Type B pancreatic cell (in vitro differentiated cells): ENCODE measurements around the gene ITPR3. TPM values are rescaled to one million over a fixed set of nuclear protein-coding genes. Genes with fewer than 3 reads are reported as not detected.

ENCODE experiments used
- DNase-seq: peaks from one replicate; pipeline ENCODE4 v3.0.0; 2021; ENCODE audit warnings: mixed read lengths; ENCODE audit not compliant: unreplicated experiment; ENCODE audit errors: extremely low spot score
- H3K27ac Mint-ChIP-seq: 2 replicates; pipeline ENCODE4 v1.8.0; 2021; ENCODE audit warnings: mild to moderate bottlenecking, mixed read lengths
- H3K27me3 Mint-ChIP-seq: 2 replicates; pipeline ENCODE4 v1.8.0; 2021; ENCODE audit warnings: mixed read lengths
- H3K36me3 Mint-ChIP-seq: 2 replicates; pipeline ENCODE4 v1.8.0; 2021; ENCODE audit warnings: mixed read lengths
- H3K4me1 Mint-ChIP-seq: one replicate; pipeline ENCODE4 v1.8.0; 2021; ENCODE audit warnings: mixed read lengths; ENCODE audit not compliant: unreplicated experiment
- H3K4me3 Mint-ChIP-seq: 2 replicates; pipeline ENCODE4 v1.8.0; 2021; ENCODE audit warnings: mild to moderate bottlenecking, mixed read lengths
- H3K9me3 Mint-ChIP-seq: 2 replicates; pipeline ENCODE4 v1.8.0; 2021; ENCODE audit warnings: mixed read lengths
- CTCF ChIP-seq: fragments of 200-600 bp; sonication (generic); conservative IDR thresholded peaks from 2 replicates; pipeline ENCODE4 v1.5.0; 2021; ENCODE audit warnings: antibody characterized with exemption, mild to moderate bottlenecking
- total RNA-seq: library from RNA; stranded (reverse); gene quantifications from 2 replicates; pipeline ENCODE4 v1.2.1, GENCODE V29; 2021; ENCODE audit warnings: low replicate concordance

The ITPR3 gene
- total RNA-seq, 1 donor from 2014 or later, result 24.6 TPM

- DNase-seq, result no peak
- H3K27me3 Mint-ChIP-seq, result no peaks in the 10 kb centered on the region
- no peak overlapping the region for H3K27ac Mint-ChIP-seq
- TF ChIP-seq CTCF, result no peak
- H3K4me3 Mint-ChIP-seq, result no peak overlapping the region
- H3K9me3 Mint-ChIP-seq, result no peaks in the 10 kb centered on the region
- H3K4me1 Mint-ChIP-seq, result peaks cover 6% of the 10 kb centered on the region
- no peaks in the 10 kb centered on the region for H3K36me3 Mint-ChIP-seq
These were observed 58.6 kb downstream of the ITPR3 start for GRCh38 chr6:33679761-33680160.

GRCh38 chr6:33682341-33682740 is 61.2 kb downstream of the ITPR3 start:
- H3K4me3 Mint-ChIP-seq, result no peak overlapping the region
- H3K36me3 Mint-ChIP-seq, result peaks cover 5% of the 10 kb centered on the region
- H3K27ac Mint-ChIP-seq, result no peak overlapping the region
- no peak for DNase-seq
- H3K9me3 Mint-ChIP-seq, result no peaks in the 10 kb centered on the region
- no peaks in the 10 kb centered on the region for H3K27me3 Mint-ChIP-seq
- peaks cover 11% of the 10 kb centered on the region for H3K4me1 Mint-ChIP-seq
- TF ChIP-seq CTCF, result no peak

- no peaks in the 10 kb centered on the region for H3K9me3 Mint-ChIP-seq
- DNase-seq, result no peak
- no peak overlapping the region for H3K27ac Mint-ChIP-seq
- H3K4me1 Mint-ChIP-seq, result peaks cover 5% of the 10 kb centered on the region
- H3K4me3 Mint-ChIP-seq, result no peak overlapping the region
- TF ChIP-seq CTCF, result no peak
- H3K27me3 Mint-ChIP-seq, result no peaks in the 10 kb centered on the region
- peaks cover 5% of the 10 kb centered on the region for H3K36me3 Mint-ChIP-seq
These were observed 62.0 kb downstream of the ITPR3 start for GRCh38 chr6:33683051-33683571.

DNA sequence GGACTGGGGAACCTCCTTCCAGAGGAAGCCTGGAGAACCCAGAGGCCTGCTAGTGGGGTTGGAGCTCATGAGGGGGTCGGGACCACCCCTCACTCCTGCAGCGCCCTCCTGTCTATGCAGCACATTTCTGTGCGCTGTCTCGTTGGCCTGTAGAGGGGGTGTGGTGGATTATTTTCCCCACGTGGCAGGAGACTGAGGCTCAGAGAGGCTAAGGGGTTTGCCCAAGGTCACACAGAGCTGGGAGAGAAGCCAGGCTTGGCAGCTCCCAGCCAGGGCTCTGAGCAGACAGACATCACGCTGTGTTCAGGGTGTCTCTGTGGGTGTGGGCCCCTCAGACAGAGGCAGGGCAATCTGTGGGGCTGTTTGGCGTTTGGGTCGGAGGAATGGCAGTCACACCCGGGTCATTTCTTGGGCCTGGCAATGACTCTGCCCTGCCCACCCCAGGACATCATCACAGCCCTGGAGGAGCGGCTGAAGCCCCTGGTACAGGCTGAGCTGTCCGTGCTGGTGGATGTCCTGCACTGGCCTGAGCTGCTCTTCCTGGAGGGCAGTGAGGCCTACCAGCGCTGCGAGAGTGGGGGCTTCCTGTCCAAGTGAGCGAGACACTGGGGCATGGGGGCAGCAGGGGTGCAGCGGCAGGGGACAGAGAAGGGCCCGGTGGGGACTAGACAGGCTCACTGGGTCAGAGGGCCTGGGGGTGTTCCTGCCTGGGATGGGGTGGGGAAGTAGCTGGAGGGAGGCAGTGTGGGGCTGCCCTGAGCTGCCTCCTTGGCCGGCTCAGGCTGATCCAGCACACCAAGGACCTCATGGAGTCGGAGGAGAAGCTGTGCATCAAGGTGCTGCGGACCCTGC is 62.7 kb downstream of the ITPR3 start:
- H3K27me3 Mint-ChIP-seq, result no peaks in the 10 kb centered on the region
- H3K27ac Mint-ChIP-seq, result no peak overlapping the region
- peaks cover 5% of the 10 kb centered on the region for H3K36me3 Mint-ChIP-seq
- no peak overlapping the region for H3K4me3 Mint-ChIP-seq
- DNase-seq, result no peak
- peaks cover 5% of the 10 kb centered on the region for H3K4me1 Mint-ChIP-seq
- no peaks in the 10 kb centered on the region for H3K9me3 Mint-ChIP-seq
- no peak for TF ChIP-seq CTCF

DNA sequence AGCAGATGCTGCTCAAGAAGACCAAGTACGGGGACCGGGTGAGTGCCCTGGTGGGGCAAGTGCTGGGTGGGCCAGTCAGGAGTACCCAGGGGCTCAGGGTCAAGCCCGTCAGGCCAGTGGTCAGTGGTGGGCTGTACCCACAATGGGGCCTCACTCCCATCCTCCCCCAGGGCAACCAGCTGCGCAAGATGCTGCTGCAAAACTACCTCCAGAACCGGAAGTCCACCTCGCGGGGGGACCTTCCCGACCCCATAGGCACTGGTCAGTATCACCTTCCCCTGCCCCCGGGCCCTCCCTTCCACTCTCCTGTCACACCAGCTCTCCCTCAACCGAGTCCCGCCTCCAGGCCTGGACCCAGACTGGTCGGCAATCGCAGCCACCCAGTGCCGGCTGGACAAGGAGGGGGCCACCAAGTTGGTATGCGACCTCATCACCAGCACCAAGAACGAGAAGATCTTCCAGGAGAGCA is 63.3 kb downstream of the ITPR3 start:
- no peak overlapping the region for H3K4me3 Mint-ChIP-seq
- no peaks in the 10 kb centered on the region for H3K9me3 Mint-ChIP-seq
- peaks cover 9% of the 10 kb centered on the region for H3K36me3 Mint-ChIP-seq
- no peak for DNase-seq
- TF ChIP-seq CTCF, result no peak
- H3K4me1 Mint-ChIP-seq, result peaks cover 5% of the 10 kb centered on the region
- H3K27ac Mint-ChIP-seq, result no peak overlapping the region
- no peaks in the 10 kb centered on the region for H3K27me3 Mint-ChIP-seq
